Esophagus (tissue), 2 donors: ENCODE results near the gene TEX53. TPM values are rescaled to one million over a fixed set of nuclear protein-coding genes. Genes with fewer than 3 reads are reported as not detected.

Experiments used
- H3K27ac ChIP-seq, 2 donors: one replicate each; pipeline ENCODE4 v1.5.1; 2013; ENCODE audit warnings: low read depth in 2 of 2, mild to moderate bottlenecking in 2 of 2, inconsistent platforms in 1 of 2, low read length in 1 of 2, moderate library complexity in 1 of 2
- H3K27me3 ChIP-seq, 2 donors: one replicate each; pipeline ENCODE4 v1.6.1; 2013; ENCODE audit warnings: low read length in 2 of 2, control low read depth in 1 of 2, mild to moderate bottlenecking in 1 of 2; ENCODE audit not compliant: insufficient read depth in 2 of 2, control insufficient read depth in 1 of 2
- H3K36me3 ChIP-seq, 2 donors: one replicate each; pipeline ENCODE4 v1.6.1; 2013; ENCODE audit warnings: low read length in 1 of 2; ENCODE audit not compliant: control insufficient read depth in 2 of 2, insufficient read depth in 2 of 2
- H3K4me1 ChIP-seq, 2 donors: one replicate each; pipeline ENCODE4 v1.6.1; 2013; ENCODE audit warnings: low read length in 1 of 2; ENCODE audit not compliant: control insufficient read depth in 2 of 2, insufficient read depth in 2 of 2
- H3K4me3 ChIP-seq, 2 donors: one replicate each; pipeline ENCODE4 v1.5.1; 2013; ENCODE audit warnings: low read length in 2 of 2, mild to moderate bottlenecking in 2 of 2, low read depth in 1 of 2, moderate library complexity in 1 of 2
- H3K9me3 ChIP-seq, 2 donors: one replicate each; pipeline ENCODE4 v1.6.1; 2013; ENCODE audit warnings: mild to moderate bottlenecking in 2 of 2, low read depth in 1 of 2, low read length in 1 of 2, moderate library complexity in 1 of 2; ENCODE audit not compliant: control insufficient read depth in 2 of 2, insufficient read depth in 1 of 2
- WGBS, 2 donors: extraction: QIAGEN DNeasy Blood & Tissue Kit; methylation state at CpG; one replicate each; pipeline ENCODE4 v1.1.7; 2013; 5-methylcytosine and 5-hydroxymethylcytosine counted together
- polyA plus RNA-seq, 2 donors: library from polyadenylated mRNA; stranded (reverse); fragments of 200-250 nt; gene quantifications; one replicate each; pipeline ENCODE4 v1.2.3, GENCODE V29; 2013
- donor health status: healthy with polysubstance abuse.
- donor health status: Bipolar disorder and iron deficiency.

Gene TEX53
- polyA plus RNA-seq, 2 donors, result not detected

- no peaks in the 10 kb centered on the region for H3K9me3 ChIP-seq
- peak overlapping the region in 1 of 2 donors; percentile 43 for H3K27ac ChIP-seq
- H3K4me1 ChIP-seq, result peaks cover 6 to 9% of the 10 kb centered on the region in 2 donors
- H3K4me3 ChIP-seq, result no peak overlapping the region
- WGBS, 2 donors, result 71 to 80% methylated on average over 7 of the region's 7 CpGs
- no peaks in the 10 kb centered on the region for H3K36me3 ChIP-seq
- H3K27me3 ChIP-seq, result no peaks in the 10 kb centered on the region
Measured at GRCh38 chr9:114613087-114613486, 44.5 kb downstream of the TEX53 start.

GRCh38 chr9:114612272-114612923 lies 45.2 kb downstream of the TEX53 start:
- 39 to 46% methylated on average over 4 of the region's 4 CpGs for WGBS, 2 donors

DNA sequence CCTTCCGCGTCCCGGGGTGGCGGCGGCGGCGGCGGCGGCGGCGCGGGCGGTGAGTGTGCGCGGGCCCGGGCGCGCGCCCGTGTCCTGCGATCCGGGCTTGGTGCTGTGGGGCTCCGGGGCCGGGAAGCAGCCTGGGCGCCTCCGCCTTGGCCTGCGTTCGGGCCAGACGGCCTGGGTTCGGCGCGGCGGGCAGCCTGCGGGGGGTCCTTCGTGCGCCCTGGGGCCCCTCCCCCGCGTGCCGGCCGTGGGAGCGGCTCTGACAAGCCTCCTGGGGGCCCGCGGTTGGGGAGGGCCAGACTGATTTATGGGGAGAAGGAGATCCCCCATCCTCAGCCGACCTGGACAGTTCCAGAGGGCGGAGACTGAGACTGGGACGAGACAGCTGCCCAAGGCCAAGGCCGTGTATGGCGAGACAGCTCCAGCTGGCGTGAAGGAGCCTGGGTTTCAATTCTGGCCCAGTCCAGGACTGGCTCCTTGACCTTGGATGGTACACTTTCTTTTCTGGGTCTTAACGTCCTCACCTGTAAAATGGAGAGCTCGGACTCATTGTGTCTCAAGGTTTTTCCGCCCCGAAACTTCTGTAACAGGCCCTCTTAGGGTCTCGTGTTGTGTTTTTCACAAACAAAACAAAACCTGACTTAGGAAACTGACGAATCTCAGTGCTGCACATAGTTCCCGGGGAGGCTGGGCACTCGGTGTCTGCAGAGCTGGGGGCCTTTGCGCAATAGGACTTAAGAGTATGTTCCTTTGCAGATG lies 45.9 kb downstream of the TEX53 start:
- H3K27me3 ChIP-seq, result no peaks in the 10 kb centered on the region
- WGBS, 2 donors, result 3 to 4% methylated on average over 28 to 58 of the region's 58 CpGs
- no peaks in the 10 kb centered on the region for H3K36me3 ChIP-seq
- H3K9me3 ChIP-seq, result no peaks in the 10 kb centered on the region
- H3K4me3 ChIP-seq, result peak overlapping the region; percentile 66 to 69
- peak overlapping the region; percentile 88 to 89 for H3K27ac ChIP-seq
- H3K4me1 ChIP-seq, result peaks cover 6 to 9% of the 10 kb centered on the region in 2 donors

More at GRCh38 chr9:114612272-114612923, 45.2 kb downstream of the TEX53 start:
- Histone ChIP-seq H3K4me1 (peaks cover 6 to 9% of the 10 kb centered on the region in 2 donors), H3K27ac (peak overlapping the region; percentile 88 to 89), H3K27me3 (no peaks in the 10 kb centered on the region), H3K9me3 (no peaks in the 10 kb centered on the region), H3K4me3 (peak overlapping the region; percentile 66 to 69), H3K36me3 (no peaks in the 10 kb centered on the region)

DNA sequence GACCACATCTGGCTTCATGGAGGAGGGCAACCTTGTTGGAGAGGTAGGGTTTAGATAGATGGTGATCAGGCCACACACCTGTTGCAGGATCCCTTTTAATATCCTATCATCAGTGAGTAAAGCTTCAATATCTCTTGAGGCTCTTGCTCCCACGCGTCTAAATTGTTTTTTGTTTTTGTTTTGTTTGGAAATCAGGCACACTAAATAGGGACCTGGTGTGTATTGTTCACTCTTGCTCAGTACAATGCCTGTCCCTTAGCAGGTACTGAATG lies 49.1 kb downstream of the TEX53 start:
- Histone ChIP-seq H3K36me3 (no peaks in the 10 kb centered on the region), H3K27me3 (no peaks in the 10 kb centered on the region), H3K9me3 (no peaks in the 10 kb centered on the region), H3K4me1 (peaks cover 6% of the 10 kb centered on the region in 2 donors), H3K4me3 (no peak overlapping the region), H3K27ac (no peak overlapping the region)
- 85 to 90% methylated on average over 2 of the region's 2 CpGs for WGBS, 2 donors

DNA sequence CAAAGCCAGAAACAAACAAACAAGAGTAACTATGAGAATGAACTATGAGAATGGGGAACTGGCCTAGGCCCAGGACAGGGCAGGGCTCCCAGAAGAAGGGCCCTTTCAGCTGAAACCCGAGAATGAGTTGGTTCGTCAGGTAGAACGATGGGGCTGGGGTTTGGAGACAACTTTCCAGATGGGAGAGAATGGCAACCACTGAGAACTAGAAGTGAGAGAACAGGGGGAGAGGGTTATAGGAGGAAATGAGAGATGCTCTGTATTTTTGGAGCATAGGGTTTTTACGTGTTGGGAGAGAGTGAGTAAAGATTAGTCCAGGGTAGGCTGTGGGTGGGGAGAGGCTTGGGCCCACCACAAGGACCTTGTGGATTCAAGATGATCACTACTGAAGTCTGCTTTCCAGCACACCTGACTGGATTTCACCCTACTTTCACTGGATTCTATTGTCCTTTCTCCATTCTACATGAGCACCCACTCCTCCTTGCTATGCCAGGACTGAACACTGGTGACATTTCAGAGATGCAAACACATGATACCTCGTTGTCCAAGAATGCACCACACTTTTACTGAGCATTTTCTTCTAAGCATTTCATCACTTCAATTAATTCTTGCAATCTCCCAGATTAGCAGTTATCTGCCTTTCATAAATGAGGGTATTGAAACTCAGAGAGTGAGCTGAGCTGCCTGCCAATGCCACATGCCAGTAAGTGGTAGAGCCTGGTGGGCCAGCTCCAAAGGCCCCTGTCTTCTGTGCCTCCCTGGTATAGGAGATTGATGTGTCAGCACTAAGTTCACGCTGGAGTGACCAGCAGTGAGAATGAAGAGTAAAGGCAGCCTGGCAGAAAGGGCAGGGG lies 49.7 kb downstream of the TEX53 start:
- Histone ChIP-seq H3K36me3 (no peaks in the 10 kb centered on the region), H3K27ac (no peak overlapping the region), H3K27me3 (no peaks in the 10 kb centered on the region), H3K4me1 (peaks cover under 1 to 6% of the 10 kb centered on the region in 2 donors), H3K4me3 (no peak overlapping the region), H3K9me3 (no peaks in the 10 kb centered on the region)
- WGBS, 2 donors, result 83 to 85% methylated on average over 6 of the region's 6 CpGs

DNA sequence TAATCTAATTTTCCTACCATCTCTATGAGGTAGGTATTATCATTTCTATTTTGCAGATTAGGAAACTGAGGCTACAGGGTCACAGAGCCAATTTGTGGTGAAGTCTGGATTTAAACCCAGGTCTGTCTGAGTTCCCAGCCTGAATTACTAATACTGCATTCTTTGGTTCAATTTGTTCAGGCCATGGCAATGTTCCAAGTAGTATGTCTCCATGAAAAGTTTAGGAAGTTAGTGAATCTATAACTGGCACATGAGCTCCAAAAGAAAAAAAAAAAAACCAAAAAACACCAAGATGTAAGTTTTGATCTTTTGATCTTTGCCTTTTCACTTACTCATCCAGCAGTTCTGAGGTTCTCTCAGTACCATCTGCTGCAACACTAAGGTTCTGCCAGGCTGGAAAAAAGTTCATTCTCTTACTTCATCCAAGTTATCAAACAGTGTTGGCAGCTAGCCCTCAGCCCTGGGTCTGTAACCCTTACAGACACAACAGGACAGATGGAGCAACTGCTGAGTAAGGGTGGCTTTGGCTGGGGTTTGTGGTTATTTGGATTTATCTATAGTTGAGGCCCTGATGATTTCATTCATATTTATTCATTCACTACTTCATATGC lies 50.9 kb downstream of the TEX53 start:
- H3K27ac ChIP-seq, result no peak overlapping the region
- no peaks in the 10 kb centered on the region for H3K36me3 ChIP-seq
- H3K9me3 ChIP-seq, result no peaks in the 10 kb centered on the region
- no peak overlapping the region for H3K4me3 ChIP-seq
- H3K27me3 ChIP-seq, result no peaks in the 10 kb centered on the region
- H3K4me1 ChIP-seq, result no peaks in the 10 kb centered on the region

Other genes starting within 250 kb of the TEX53 start
- 1 to 10 TPM; 3.4 to 7.6 TPM for gene WHRN, start 152.3 kb downstream of the TEX53 start, polyA plus RNA-seq
- 100 to 1,000 TPM; 127 to 145 TPM for gene ATP6V1G1, start 70.0 kb downstream of the TEX53 start, polyA plus RNA-seq
- gene TMEM268, start 46.5 kb downstream of the TEX53 start, polyA plus RNA-seq, result 1 to 10 TPM; 1.6 to 2.5 TPM
- not detected for gene TEX48, start 24.4 kb upstream of the TEX53 start, polyA plus RNA-seq
- under 1 TPM; 0.75 to 0.79 TPM for gene TNFSF15, start 148.2 kb upstream of the TEX53 start, polyA plus RNA-seq